Nephron progenitor cell (in vitro differentiated cells): ENCODE results near the gene TFAP2C.

Experiments
- DNase-seq: peaks from one replicate; pipeline ENCODE4 v3.0.0; 2021
- H3K27ac Mint-ChIP-seq: 2 replicates; pipeline ENCODE4 v1.8.0; 2021; ENCODE audit warnings: mild to moderate bottlenecking, moderate library complexity, mixed read lengths
- H3K27me3 Mint-ChIP-seq: 2 replicates; pipeline ENCODE4 v1.8.0; 2021; ENCODE audit warnings: mild to moderate bottlenecking, low read depth, mixed read lengths; ENCODE audit not compliant: poor library complexity
- H3K36me3 Mint-ChIP-seq: 2 replicates; pipeline ENCODE4 v1.8.0; 2021; ENCODE audit warnings: low read depth, mixed read lengths
- H3K4me1 Mint-ChIP-seq: 2 replicates; pipeline ENCODE4 v1.8.0; 2021; ENCODE audit warnings: mixed read lengths
- H3K4me3 Mint-ChIP-seq: 2 replicates; pipeline ENCODE4 v1.8.0; 2021; ENCODE audit warnings: mild to moderate bottlenecking, moderate library complexity, mixed read lengths
- H3K9me3 Mint-ChIP-seq: 2 replicates; pipeline ENCODE4 v1.8.0; 2021; ENCODE audit warnings: mild to moderate bottlenecking, moderate library complexity, mixed read lengths
- TF ChIP-seq, protein P1 (sequence below): fragments of 200-600 bp; sonication (generic); IDR thresholded peaks from 2 replicates; pipeline ENCODE4 v1.5.0; 2021; ENCODE audit warnings: antibody characterized with exemption

Gene TFAP2C

DNA sequence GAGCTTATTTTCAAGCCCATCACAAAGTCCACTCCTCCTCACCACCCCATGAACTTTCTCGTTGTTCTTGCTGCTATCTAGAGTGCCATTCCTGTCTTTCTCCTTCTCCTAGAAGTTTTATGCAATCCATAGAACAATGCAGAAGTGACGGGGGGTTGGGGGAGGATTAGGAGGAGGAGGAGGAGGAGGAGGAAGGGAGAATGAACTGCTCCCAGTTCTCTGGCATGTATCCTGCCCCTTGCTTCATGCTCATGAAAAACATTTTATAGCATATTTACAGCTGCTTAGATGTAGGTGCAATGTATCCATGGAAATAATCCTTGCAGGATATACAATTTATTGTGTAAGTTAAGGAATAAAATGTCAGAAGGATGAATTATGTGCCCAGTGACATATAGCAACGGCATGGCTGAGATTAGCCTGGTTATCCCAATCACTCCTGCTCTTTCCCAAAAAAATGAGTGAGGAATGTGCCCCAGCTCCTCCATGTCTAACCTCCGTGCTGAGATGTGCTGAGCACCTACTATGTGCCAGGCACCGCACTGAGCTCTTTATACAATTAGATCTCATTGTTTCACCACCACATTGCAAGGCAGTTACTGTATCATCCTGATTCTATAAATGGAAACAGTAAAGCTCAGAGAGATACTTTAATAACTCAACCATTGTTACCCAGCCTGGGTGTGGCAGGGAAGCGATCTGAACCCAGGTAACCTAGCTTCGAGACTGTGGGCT lies 41.6 kb upstream of the TFAP2C start:
- no peaks in the 10 kb centered on the region for H3K4me1 Mint-ChIP-seq
- no peak overlapping the region for H3K4me3 Mint-ChIP-seq
- peaks cover 7% of the 10 kb centered on the region for H3K27me3 Mint-ChIP-seq
- H3K9me3 Mint-ChIP-seq = peaks cover 15% of the 10 kb centered on the region
- TF ChIP-seq, protein P1, sequence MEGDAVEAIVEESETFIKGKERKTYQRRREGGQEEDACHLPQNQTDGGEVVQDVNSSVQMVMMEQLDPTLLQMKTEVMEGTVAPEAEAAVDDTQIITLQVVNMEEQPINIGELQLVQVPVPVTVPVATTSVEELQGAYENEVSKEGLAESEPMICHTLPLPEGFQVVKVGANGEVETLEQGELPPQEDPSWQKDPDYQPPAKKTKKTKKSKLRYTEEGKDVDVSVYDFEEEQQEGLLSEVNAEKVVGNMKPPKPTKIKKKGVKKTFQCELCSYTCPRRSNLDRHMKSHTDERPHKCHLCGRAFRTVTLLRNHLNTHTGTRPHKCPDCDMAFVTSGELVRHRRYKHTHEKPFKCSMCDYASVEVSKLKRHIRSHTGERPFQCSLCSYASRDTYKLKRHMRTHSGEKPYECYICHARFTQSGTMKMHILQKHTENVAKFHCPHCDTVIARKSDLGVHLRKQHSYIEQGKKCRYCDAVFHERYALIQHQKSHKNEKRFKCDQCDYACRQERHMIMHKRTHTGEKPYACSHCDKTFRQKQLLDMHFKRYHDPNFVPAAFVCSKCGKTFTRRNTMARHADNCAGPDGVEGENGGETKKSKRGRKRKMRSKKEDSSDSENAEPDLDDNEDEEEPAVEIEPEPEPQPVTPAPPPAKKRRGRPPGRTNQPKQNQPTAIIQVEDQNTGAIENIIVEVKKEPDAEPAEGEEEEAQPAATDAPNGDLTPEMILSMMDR = no peak
- DNase-seq = no peak
- no peaks in the 10 kb centered on the region for H3K36me3 Mint-ChIP-seq
- no peak overlapping the region for H3K27ac Mint-ChIP-seq

DNA sequence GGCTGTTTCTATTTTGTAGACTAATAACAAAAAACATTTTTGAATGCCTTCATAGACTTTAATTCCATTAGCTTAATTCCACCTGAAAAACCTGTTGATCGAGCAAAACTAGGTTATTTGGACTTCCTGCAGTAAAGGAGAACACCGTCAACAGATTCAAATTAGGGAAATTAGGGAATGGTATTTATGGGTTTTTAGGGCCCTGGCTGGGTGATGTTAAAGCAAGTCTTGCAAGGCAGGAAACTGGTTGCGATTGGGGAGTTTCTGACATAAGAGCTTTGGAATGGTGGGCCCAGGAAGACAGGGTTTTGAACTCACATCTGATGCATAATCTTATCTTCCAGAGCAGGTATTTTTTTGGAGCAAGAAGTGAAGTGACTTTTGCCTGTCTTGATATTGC lies 40.1 kb upstream of the TFAP2C start:
- Mint-ChIP-seq H3K36me3 (no peaks in the 10 kb centered on the region), H3K4me1 (no peaks in the 10 kb centered on the region), H3K9me3 (peaks cover 10% of the 10 kb centered on the region), H3K27ac (no peak overlapping the region), H3K4me3 (no peak overlapping the region), H3K27me3 (peaks cover 7% of the 10 kb centered on the region)
- no peak for DNase-seq
- TF ChIP-seq, protein P1 = no peak

DNA sequence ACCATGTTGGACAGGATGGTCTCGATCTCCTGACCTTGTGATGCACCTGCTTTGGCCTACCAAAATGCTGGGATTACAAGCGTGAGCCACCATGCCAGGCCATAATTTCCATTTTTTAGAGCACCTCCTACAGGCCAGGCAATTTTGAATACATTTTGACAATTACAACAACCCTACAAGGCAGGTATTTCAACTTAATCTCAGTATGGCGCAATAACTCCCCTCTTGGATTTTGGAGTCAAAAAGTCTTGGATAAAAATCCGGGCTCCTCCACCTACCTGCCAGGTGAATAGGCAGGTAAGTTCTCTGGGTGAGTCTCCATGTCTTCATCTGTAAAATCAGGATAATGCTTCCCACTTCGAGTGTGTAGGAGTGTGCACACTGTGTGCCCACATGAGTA lies 39.5 kb upstream of the TFAP2C start:
- TF ChIP-seq, protein P1 = no peak

DNA sequence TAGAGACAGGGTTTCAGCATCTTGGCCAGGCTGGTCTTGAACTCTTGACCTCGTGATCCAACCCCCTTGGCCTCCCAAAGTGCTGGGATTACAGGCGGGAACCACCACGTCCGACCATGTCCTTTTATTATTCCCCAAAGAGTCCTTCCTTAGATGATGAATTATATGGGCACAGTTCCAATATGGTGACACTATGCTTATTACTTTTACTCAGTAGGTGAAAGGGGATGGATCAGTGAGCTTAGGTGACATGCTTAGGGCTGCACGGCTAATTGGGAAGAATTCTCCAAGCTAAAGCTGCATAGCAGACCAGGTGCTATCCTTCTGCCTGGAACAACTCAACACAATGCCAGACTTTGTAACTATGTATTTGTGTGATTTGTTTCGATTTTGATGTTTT lies 38.2 kb upstream of the TFAP2C start:
- Mint-ChIP-seq H3K4me3 (no peak overlapping the region), H3K4me1 (no peaks in the 10 kb centered on the region), H3K36me3 (no peaks in the 10 kb centered on the region), H3K27ac (no peak overlapping the region), H3K27me3 (peaks cover 4% of the 10 kb centered on the region), H3K9me3 (peaks cover 4% of the 10 kb centered on the region)
- DNase-seq = no peak
- TF ChIP-seq, protein P1 = no peak

More for the DNA sequence above, 39.5 kb upstream of the TFAP2C start:
- Mint-ChIP-seq H3K4me1 (no peaks in the 10 kb centered on the region), H3K4me3 (no peak overlapping the region), H3K36me3 (no peaks in the 10 kb centered on the region), H3K27ac (no peak overlapping the region), H3K27me3 (peaks cover 4% of the 10 kb centered on the region), H3K9me3 (peaks cover 4% of the 10 kb centered on the region)
- DNase-seq = no peak

DNA sequence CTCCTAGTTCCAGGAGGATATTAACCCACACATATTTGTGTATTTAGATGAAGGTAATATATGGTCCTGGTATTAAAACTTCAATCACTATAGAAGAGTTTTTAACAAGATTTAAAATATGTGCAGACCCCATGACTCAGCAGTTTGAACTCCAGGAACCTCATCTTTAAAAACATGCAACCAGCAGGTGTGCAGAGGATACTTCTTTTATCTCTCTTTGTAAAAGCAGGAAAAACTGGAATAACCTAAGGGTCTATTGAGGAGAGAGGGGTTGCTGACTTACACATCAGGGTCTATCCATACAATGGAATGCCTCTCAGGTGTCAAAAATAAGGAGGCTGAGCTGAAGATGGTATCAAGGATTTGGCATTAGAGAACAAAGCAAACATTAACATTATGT lies 36.9 kb upstream of the TFAP2C start:
- H3K27me3 Mint-ChIP-seq = peaks cover 4% of the 10 kb centered on the region
- DNase-seq = no peak
- TF ChIP-seq, protein P1 = no peak
- H3K4me3 Mint-ChIP-seq = no peak overlapping the region
- H3K27ac Mint-ChIP-seq = no peak overlapping the region
- H3K9me3 Mint-ChIP-seq = peaks cover 4% of the 10 kb centered on the region
- H3K36me3 Mint-ChIP-seq = no peaks in the 10 kb centered on the region
- no peaks in the 10 kb centered on the region for H3K4me1 Mint-ChIP-seq

DNA sequence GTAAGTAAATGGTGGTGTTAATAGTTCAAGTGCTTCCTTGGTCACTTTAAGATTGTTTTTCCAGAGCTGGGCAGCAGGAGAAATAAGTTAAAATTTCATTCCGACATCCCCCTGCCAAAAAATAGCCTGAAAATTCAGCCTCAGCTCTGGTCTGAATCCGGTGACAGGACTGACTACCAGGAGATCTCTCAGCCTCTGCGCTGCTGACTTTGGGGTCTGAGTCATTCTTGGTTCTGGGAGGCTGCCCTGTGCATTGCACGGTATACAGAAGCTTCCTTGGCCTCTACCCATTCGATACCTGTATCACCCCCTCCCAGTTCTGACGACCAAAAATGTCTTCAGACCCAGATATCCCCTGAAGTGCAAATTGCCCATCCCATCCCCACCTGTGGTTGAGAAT lies 36.3 kb upstream of the TFAP2C start:
- peaks cover 4% of the 10 kb centered on the region for H3K27me3 Mint-ChIP-seq
- no peak overlapping the region for H3K27ac Mint-ChIP-seq
- H3K4me3 Mint-ChIP-seq = no peak overlapping the region
- H3K9me3 Mint-ChIP-seq = peaks cover 4% of the 10 kb centered on the region
- H3K36me3 Mint-ChIP-seq = no peaks in the 10 kb centered on the region
- DNase-seq = no peak
- H3K4me1 Mint-ChIP-seq = no peaks in the 10 kb centered on the region
- TF ChIP-seq, protein P1 = no peak
